ENCODE measurements around the gene TMEM237.

Gene TMEM237

GRCh38 chr2:201600906-201601305, 42.4 kb downstream of the TMEM237 start:
- DNase-seq: no peak
- TF ChIP-seq EZH2 (optimal IDR thresholded peaks at IDR 0.05; ENCODE audit: low read depth, low read length) (no peak), EZH2phosphoT487 (IDR thresholded peaks at IDR 0.05; ENCODE audit: low read length) (no peak), CTCF (IDR thresholded peaks at IDR 0.05; ENCODE audit: low read length) (no peak)
- no peak overlapping the region for H3K4me2 ChIP-seq (ENCODE audit: low read depth, low read length)
- H3K36me3 ChIP-seq (replicated peaks; ENCODE audit: insufficient read depth, low read length): no peaks in the 10 kb centered on the region
- no peaks in the 10 kb centered on the region for H3K9me2 ChIP-seq (replicated peaks; ENCODE audit: insufficient read depth, low read length)
- H3K27me3 ChIP-seq (replicated peaks; ENCODE audit: insufficient read depth, low read length): no peaks in the 10 kb centered on the region
- H3K4me1 ChIP-seq (ENCODE audit: low read length): no peaks in the 10 kb centered on the region
- H3K9me3 ChIP-seq (replicated peaks; ENCODE audit: insufficient read depth, low read length): no peaks in the 10 kb centered on the region
- no peak overlapping the region for H3K9ac ChIP-seq (ENCODE audit: low read length)
- no peak overlapping the region for H2AFZ ChIP-seq (ENCODE audit: low read length)
- no peaks in the 10 kb centered on the region for H3K79me2 ChIP-seq (ENCODE audit: low read length)
- no peaks in the 10 kb centered on the region for H3F3A ChIP-seq (ENCODE audit: insufficient read depth, low read length)
- no peak overlapping the region for H3K27ac ChIP-seq (ENCODE audit: low read length)
- H4K20me1 ChIP-seq (ENCODE audit: insufficient read depth, low read length): no peaks in the 10 kb centered on the region
- H3K4me3 ChIP-seq (ENCODE audit: low read length): no peak overlapping the region

GRCh38 chr2:201597397-201597796, 45.9 kb downstream of the TMEM237 start:
- no peak overlapping the region for H3K27ac ChIP-seq (ENCODE audit: low read length)
- no peaks in the 10 kb centered on the region for H3K4me1 ChIP-seq (ENCODE audit: low read length)
- no peaks in the 10 kb centered on the region for H3K36me3 ChIP-seq (replicated peaks; ENCODE audit: insufficient read depth, low read length)
- no peak overlapping the region for H3K9ac ChIP-seq (ENCODE audit: low read length)
- H3K4me3 ChIP-seq (ENCODE audit: low read length): no peak overlapping the region
- H3K9me2 ChIP-seq (replicated peaks; ENCODE audit: insufficient read depth, low read length): no peaks in the 10 kb centered on the region
- no peak overlapping the region for H3K4me2 ChIP-seq (ENCODE audit: low read depth, low read length)
- DNase-seq: no peak
- TF ChIP-seq EZH2 (optimal IDR thresholded peaks at IDR 0.05; ENCODE audit: low read depth, low read length) (no peak), EZH2phosphoT487 (IDR thresholded peaks at IDR 0.05; ENCODE audit: low read length) (no peak), CTCF (IDR thresholded peaks at IDR 0.05; ENCODE audit: low read length) (no peak)
- no peaks in the 10 kb centered on the region for H3K9me3 ChIP-seq (replicated peaks; ENCODE audit: insufficient read depth, low read length)
- H3K27me3 ChIP-seq (replicated peaks; ENCODE audit: insufficient read depth, low read length): no peaks in the 10 kb centered on the region
- no peaks in the 10 kb centered on the region for H4K20me1 ChIP-seq (ENCODE audit: insufficient read depth, low read length)
- no peak overlapping the region for H2AFZ ChIP-seq (ENCODE audit: low read length)
- no peaks in the 10 kb centered on the region for H3F3A ChIP-seq (ENCODE audit: insufficient read depth, low read length)
- H3K79me2 ChIP-seq (ENCODE audit: low read length): no peaks in the 10 kb centered on the region

- no peaks in the 10 kb centered on the region for H3K27me3 ChIP-seq (replicated peaks; ENCODE audit: insufficient read depth, low read length)
- TF ChIP-seq EZH2phosphoT487 (IDR thresholded peaks at IDR 0.05; ENCODE audit: low read length) (no peak), EZH2 (optimal IDR thresholded peaks at IDR 0.05; ENCODE audit: low read depth, low read length) (no peak), CTCF (IDR thresholded peaks at IDR 0.05; ENCODE audit: low read length) (no peak)
- H3K36me3 ChIP-seq (replicated peaks; ENCODE audit: insufficient read depth, low read length): no peaks in the 10 kb centered on the region
- no peak overlapping the region for H3K4me2 ChIP-seq (ENCODE audit: low read depth, low read length)
- DNase-seq: no peak
- H3K79me2 ChIP-seq (ENCODE audit: low read length): no peaks in the 10 kb centered on the region
- no peak overlapping the region for H3K4me3 ChIP-seq (ENCODE audit: low read length)
- no peaks in the 10 kb centered on the region for H4K20me1 ChIP-seq (ENCODE audit: insufficient read depth, low read length)
- no peak overlapping the region for H2AFZ ChIP-seq (ENCODE audit: low read length)
- H3K9me2 ChIP-seq (replicated peaks; ENCODE audit: insufficient read depth, low read length): no peaks in the 10 kb centered on the region
- H3K27ac ChIP-seq (ENCODE audit: low read length): no peak overlapping the region
- H3K4me1 ChIP-seq (ENCODE audit: low read length): no peaks in the 10 kb centered on the region
- H3K9ac ChIP-seq (ENCODE audit: low read length): no peak overlapping the region
- no peaks in the 10 kb centered on the region for H3F3A ChIP-seq (ENCODE audit: insufficient read depth, low read length)
- H3K9me3 ChIP-seq (replicated peaks; ENCODE audit: insufficient read depth, low read length): no peaks in the 10 kb centered on the region
These were observed 62.8 kb downstream of the TMEM237 start for GRCh38 chr2:201580486-201580885.
